GM12872 (cell line): ENCODE results near the gene EFNA1.

ENCODE experiments used
- CTCF ChIP-seq: IDR thresholded peaks from 3 replicates; pipeline ENCODE4 v1.5.1; 2011; ENCODE audit warnings: low read depth, mild to moderate bottlenecking, low read length, moderate library complexity; ENCODE audit not compliant: insufficient read depth

EFNA1 gene

DNA sequence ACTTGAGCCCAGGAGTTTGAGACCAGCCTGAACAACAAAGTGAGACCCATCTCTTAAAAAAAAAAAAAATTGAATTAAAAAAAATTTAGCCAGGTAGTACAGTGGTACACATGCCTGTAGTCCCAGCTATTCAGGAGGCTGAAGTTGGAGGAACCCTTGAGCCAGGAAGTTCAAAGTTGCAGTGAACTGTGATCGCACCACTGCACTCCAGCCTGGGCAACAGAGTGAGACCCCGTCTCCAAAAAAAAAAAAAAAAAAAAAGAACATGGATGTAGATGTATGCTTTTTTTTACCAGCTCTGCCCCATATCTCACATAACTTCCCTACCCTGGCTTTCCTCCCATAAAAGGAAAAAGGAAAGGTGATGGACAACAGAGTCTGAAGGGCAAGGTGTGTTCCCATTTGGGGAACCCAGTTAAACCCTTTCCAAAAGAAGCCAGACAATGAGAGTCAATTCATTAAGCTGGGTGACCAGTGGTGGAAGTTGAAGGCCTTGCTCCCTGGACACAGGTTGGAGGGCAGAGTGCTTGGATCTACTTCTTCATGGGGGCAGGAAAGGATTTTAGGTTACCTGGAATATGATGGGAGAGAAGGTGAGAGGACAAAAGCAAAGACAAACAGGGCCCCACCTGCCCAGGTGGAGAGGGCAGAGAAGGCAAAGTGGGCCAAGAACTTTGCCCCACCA, 42.6 kb downstream of the EFNA1 start:
- TF ChIP-seq CTCF, result no peak

DNA sequence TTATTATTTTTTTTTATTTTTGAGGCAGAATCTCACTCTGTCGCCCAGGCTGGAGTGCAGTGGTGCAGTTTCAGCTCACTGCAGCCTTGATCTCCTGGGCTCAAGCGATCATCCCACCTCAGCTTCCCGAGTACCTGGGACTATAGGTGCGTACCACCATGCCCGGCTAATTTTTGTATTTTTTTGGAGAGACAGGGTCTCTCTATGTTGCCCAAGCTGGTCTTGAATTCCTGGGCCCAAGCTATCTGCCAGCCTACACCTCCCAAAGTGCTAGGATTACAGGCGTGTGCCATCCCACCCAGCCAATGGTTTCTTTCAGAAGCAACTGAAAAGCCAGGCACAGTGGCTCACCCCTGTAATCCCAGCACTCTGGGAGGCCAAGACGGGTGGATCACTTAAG, 43.1 kb downstream of the EFNA1 start:
- no peak for TF ChIP-seq CTCF

DNA sequence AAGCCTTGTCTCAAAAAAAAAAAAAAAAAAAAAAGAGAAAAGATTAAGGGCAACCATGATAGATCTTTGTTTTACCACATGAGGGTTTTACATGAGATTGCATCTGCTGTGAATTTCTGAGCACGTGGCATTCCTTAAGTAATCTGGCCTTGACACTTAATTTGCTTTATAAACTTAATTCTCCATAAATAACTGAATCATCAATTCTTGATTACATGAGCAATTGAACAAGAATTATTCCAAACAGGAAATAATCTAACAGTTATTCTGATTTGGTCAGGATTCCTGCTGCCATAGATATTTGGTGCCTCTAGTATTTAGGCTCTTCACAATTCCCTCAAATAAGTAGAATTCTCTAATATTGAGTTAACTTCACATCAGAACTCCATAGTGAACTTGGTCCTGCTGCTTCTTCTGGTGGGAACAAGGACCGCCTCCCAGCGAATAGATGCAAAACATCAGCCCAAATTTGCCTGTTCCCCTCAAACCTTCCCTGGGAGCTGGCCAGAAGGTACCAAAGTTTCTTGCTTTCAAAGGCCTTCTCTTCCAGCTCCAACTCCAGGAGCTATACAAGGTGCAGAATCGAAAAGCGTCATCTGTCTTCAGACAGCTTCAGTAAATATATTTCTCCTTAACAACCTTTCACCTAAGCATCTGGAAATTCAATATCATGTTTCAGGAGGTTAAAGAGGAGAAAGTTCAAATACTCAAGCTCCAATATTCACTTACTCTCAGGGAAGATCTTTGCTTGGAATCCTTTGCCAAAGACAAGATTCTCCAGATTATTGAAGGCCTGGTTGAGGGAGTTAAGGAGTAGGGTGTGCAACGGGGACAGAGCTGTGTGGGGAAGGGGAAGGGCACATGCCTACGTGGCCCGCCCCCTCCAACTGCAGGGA, 44.4 kb downstream of the EFNA1 start:
- no peak for TF ChIP-seq CTCF

GRCh38 chr1:155172732-155173477, 45.2 kb downstream of the EFNA1 start, which contains the start of gene KRTCAP2:
Gene KRTCAP2 (minus strand): TSS chr1:155173304. CDS start chr1:155173224, 80 bp downstream.
- TF ChIP-seq CTCF, result peak; percentile 94

- no peak for TF ChIP-seq CTCF
Observed at GRCh38 chr1:155173478-155174323, 46.0 kb downstream of the EFNA1 start, which contains the start of gene TRIM46. Gene TRIM46 (plus strand): TSS chr1:155173849. CDS start chr1:155173967, 118 bp downstream.

DNA sequence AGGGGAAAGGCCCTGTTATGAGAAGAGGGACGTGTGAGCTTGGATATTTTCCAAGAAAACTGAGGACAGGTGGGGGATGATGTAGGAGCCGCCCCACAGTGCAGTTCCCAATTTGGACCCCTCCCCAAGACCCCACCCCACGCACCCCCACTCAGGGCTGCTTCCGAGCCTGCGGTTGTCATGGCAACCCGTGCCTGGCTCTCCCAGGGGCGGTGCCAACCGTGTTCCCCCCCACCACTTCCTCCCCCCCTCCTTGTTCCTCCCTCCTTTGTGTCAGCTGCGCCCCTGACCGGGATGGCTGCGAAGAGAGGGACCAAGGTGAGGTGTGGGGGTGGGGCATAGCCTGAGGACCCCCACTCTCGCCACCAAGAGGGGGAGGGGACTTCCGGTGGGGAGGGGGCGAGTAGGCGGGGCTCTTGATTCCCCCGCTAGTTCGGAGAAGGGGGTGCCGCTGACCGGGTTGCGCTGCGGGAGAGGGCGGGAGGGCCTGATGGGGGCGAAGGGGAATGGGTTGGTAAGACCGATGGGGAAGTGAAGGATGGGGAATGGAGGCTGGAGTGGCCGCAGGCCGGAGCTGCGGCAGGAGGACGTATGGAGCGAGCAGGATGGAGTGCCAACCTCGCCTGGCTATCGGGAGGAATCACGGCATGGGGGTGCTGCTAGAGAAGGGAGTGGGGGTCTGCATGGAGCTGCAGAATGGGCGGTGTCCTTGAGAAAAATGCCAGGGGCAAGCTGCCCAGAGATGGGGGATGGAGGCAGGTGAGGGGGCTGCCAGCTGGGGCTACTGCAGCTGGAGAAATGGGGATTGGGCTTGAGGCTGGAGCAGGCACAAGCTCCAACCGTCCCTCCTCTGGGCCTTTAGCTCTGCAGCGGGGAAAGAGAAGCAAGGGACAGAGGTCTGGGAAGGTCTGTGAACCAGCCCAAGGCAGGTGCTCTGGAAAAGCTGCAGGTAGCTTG, 46.9 kb downstream of the EFNA1 start:
- TF ChIP-seq CTCF, result no peak
